RWPE2 (cell line): ENCODE measurements around the gene COMTD1.
"Not testable (repeated sequence)": the region's sequence is repeated elsewhere in the genome, so short reads cannot be mapped to it uniquely, and the experiment has no call there.

Experiments used
- ATAC-seq: fragments of 200-7000 bp; cut with Tn5 transposase; 3 replicates; pipeline ENCODE4 v1.9.1; 2021; ENCODE audit warnings: low read depth
- DNase-seq: peaks from one replicate; pipeline ENCODE4 v3.0.0-alpha.2; 2020; ENCODE audit warnings: low spot score
- H3K27ac ChIP-seq: fragments of 450-650 bp; 2 replicates; pipeline ENCODE4 v1.5.1; 2017; ENCODE audit warnings: mild to moderate bottlenecking; ENCODE audit not compliant: poor library complexity, severe bottlenecking
- H3K27me3 ChIP-seq: fragments of 250-450 bp; sonication (Bioruptor Pico); 2 replicates; pipeline ENCODE4 v1.5.1; 2021; ENCODE audit warnings: mild to moderate bottlenecking, moderate library complexity; ENCODE audit not compliant: insufficient read depth, poor library complexity, severe bottlenecking
- H3K36me3 ChIP-seq: fragments of 250-450 bp; sonication (Bioruptor Pico); 2 replicates; pipeline ENCODE4 v1.5.1; 2020; ENCODE audit warnings: low read depth, mild to moderate bottlenecking, moderate library complexity
- H3K4me1 ChIP-seq: fragments of 250-450 bp; sonication (Bioruptor Pico); 2 replicates; pipeline ENCODE4 v1.5.1; 2021; ENCODE audit warnings: mild to moderate bottlenecking, moderate library complexity; ENCODE audit not compliant: insufficient read depth, poor library complexity, severe bottlenecking
- H3K4me3 ChIP-seq: fragments of 250-450 bp; sonication (Bioruptor Pico); 2 replicates; pipeline ENCODE4 v1.5.1; 2021; ENCODE audit warnings: mild to moderate bottlenecking, moderate library complexity; ENCODE audit not compliant: severe bottlenecking
- H3K9me3 ChIP-seq: fragments of 250-450 bp; sonication (Bioruptor Pico); 2 replicates; pipeline ENCODE4 v1.5.1; 2021; ENCODE audit warnings: mild to moderate bottlenecking, moderate library complexity; ENCODE audit not compliant: severe bottlenecking
- TF ChIP-seq, protein P1 (sequence below): fragments of 450-650 bp; IDR thresholded peaks from one replicate; pipeline ENCODE4 v1.5.1; 2017; ENCODE audit warnings: mild to moderate bottlenecking, moderate library complexity; ENCODE audit not compliant: poor library complexity, severe bottlenecking

COMTD1 gene

DNA sequence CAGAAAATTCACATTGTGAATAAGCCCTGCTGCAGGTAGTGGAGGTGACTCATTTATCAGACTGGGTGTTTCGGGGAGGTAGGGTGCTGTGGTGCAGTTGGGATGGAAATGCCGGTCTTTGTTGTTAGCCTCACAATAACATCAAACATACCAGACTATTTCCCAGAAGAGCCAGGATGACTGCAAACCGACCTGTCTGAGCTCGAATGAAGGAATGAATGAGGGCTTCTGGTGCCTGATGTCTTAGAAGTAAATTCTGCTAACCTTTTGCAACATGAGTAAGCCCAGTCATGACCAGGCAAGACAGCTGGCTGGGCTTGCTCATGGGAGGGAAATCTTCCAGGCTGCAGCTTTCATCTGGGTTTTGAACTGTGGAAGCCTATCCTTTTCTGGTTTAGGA lies 27.6 kb downstream of the COMTD1 start:
- peaks cover 38% of the 10 kb centered on the region for H3K4me1 ChIP-seq
- TF ChIP-seq, protein P1, sequence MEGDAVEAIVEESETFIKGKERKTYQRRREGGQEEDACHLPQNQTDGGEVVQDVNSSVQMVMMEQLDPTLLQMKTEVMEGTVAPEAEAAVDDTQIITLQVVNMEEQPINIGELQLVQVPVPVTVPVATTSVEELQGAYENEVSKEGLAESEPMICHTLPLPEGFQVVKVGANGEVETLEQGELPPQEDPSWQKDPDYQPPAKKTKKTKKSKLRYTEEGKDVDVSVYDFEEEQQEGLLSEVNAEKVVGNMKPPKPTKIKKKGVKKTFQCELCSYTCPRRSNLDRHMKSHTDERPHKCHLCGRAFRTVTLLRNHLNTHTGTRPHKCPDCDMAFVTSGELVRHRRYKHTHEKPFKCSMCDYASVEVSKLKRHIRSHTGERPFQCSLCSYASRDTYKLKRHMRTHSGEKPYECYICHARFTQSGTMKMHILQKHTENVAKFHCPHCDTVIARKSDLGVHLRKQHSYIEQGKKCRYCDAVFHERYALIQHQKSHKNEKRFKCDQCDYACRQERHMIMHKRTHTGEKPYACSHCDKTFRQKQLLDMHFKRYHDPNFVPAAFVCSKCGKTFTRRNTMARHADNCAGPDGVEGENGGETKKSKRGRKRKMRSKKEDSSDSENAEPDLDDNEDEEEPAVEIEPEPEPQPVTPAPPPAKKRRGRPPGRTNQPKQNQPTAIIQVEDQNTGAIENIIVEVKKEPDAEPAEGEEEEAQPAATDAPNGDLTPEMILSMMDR = no peak
- peak; percentile 73 for ATAC-seq
- DNase-seq = peak; percentile 74
- no peak overlapping the region for H3K4me3 ChIP-seq
- H3K27ac ChIP-seq = peak overlapping the region; percentile 86
- no peaks in the 10 kb centered on the region for H3K27me3 ChIP-seq
- peaks cover 21% of the 10 kb centered on the region for H3K36me3 ChIP-seq
- H3K9me3 ChIP-seq = no peaks in the 10 kb centered on the region

DNA sequence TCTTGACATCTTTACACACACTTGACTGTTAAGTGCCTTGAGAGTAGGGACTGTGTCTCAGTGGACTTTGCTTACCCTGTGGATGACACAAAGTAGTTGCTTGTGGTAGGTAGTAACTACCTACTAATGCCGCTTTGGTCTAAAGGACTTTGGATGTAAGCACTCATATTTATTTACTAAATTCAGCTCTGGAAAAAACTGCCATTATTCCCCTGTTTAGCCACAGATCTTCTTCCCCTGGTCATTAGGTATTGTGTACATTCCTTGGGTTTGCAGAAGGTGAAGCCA lies 28.0 kb downstream of the COMTD1 start:
- no peak overlapping the region for H3K4me3 ChIP-seq
- ATAC-seq (no peak), DNase-seq (no peak)
- peak overlapping the region; percentile 86 for H3K27ac ChIP-seq
- H3K4me1 ChIP-seq = peaks cover 40% of the 10 kb centered on the region
- peaks cover 17% of the 10 kb centered on the region for H3K36me3 ChIP-seq
- H3K27me3 ChIP-seq = no peaks in the 10 kb centered on the region
- H3K9me3 ChIP-seq = no peaks in the 10 kb centered on the region
- TF ChIP-seq, protein P1 = no peak

DNA sequence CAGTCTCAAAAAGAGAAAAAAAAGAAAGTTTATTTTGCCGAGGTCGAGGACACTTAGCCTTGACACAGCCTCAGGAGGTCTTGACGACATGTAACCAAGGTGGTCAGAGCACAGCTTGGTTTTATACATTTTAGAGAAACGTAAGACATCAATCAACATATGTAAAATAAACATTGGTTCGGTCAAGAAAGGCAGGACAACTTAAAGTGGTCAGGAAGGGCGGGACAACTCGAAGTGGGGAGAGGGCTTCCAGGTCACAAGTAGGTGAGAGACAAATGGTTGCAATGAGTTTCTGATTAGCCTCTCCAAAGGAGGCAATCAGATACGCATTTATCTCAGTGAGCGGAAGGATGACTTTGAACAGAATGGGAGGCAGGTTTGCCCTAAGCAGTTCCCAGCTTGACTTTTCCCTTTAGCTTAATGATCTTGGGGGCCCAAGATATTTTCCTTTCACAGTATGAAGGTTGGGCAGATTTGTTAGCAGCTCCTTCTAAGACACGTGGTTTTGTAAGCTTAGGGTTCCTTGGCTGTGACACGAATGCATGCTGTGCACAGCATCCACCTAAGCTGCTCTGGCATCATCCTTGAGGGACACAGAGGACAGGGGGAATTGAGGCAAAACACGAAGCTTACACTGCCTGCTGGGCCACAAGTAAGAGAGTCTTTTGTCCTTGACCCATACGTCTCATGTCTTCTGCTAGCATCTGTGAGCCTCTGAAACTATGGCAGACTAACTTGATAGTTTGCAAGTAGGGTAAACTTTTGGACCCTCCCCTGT lies 28.5 kb downstream of the COMTD1 start:
- Histone ChIP-seq H3K4me3 (no peak overlapping the region), H3K27me3 (no peaks in the 10 kb centered on the region), H3K27ac (peak overlapping the region; percentile 86), H3K36me3 (peaks cover 12% of the 10 kb centered on the region), H3K4me1 (peaks cover 42% of the 10 kb centered on the region), H3K9me3 (no peaks in the 10 kb centered on the region)
- ATAC-seq (no peak), DNase-seq (no peak)
- TF ChIP-seq, protein P1 = no peak

DNA sequence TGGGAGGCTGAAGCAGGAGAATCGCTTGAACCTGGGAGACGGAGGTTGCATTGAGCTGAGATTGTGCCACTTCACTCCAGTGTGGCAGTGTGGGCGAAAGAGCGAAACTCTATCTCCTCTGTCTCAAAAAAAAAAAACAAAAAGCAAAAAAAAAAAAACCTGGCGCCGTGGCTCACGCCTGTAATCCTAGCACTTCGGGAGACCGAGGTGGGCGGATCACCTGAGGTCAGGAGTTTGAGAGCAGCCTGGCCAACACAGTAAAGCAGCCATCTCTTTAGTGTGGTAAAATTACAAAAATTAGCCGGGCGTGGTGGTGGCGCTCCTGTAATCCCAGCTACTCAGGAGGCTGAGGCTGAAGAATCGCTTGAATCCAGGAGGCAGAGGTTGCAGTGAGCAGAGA lies 29.1 kb downstream of the COMTD1 start:
- peaks cover 40% of the 10 kb centered on the region for H3K4me1 ChIP-seq
- not testable (repeated sequence) for DNase-seq, H3K4me3 ChIP-seq, ATAC-seq, H3K36me3 ChIP-seq, H3K9me3 ChIP-seq, H3K27me3 ChIP-seq
- peak overlapping the region; percentile 86 for H3K27ac ChIP-seq

DNA sequence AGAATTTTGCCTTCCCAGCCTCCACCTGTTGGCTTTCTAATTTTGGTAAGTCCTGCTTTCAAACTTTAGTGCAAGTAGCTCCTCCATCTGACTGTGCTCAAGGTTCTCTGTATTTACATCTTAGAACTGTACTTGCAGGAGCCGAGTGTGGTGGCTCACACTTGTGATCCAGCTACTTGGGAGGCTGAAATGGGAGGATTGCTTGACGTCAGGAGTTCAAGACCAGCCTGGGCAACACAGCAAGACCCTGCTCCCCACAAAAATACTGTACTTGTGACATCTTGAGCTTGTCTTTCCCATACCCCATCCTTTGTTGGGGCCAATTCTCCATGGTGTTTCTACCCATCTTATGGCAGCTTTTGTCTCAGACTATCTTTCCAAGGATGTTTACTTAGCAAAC lies 29.8 kb downstream of the COMTD1 start:
- TF ChIP-seq, protein P1 = no peak
- no peaks in the 10 kb centered on the region for H3K9me3 ChIP-seq
- H3K27ac ChIP-seq = peak overlapping the region; percentile 11
- no peak overlapping the region for H3K4me3 ChIP-seq
- no peaks in the 10 kb centered on the region for H3K27me3 ChIP-seq
- no peaks in the 10 kb centered on the region for H3K36me3 ChIP-seq
- H3K4me1 ChIP-seq = peaks cover 40% of the 10 kb centered on the region
- DNase-seq (no peak), ATAC-seq (no peak)
